ENCODE results near the gene SNPH. TPM values are rescaled to one million over a fixed set of nuclear protein-coding genes. Genes with fewer than 3 reads are reported as not detected.

SNPH gene
- total and polyA plus RNA-seq, 2 of the 8 experiments (the other 6 are each of a cell fraction or from before 2014, with no cell fraction given), result 0.98 to 4.9 TPM

- peaks cover 0 to 4% of the 10 kb centered on the region in 2 experiments; a peak in 1 of 4 replicates for H3K9me3 ChIP-seq (ENCODE audit: insufficient read depth in 2 of 2, low read depth in 1 of 2, low read length in 1 of 2)
- ChIA-PET CTCF (ENCODE audit: partially characterized antibody) (interaction anchor here (0.7 to 1.2 kb wide), 3 partner anchors 12 to 24 kb away, joined by 3 read pairs; no protein-coding TSS in a partner anchor), POLR2A (ENCODE audit: partially characterized antibody) (interaction anchor here (1.4 to 5.0 kb wide), 2 partner anchors 19 to 30 kb away, joined by 5 to 34 read pairs; partner anchors contain the start of gene SDCBP2)
- H4K8ac ChIP-seq (ENCODE audit: extremely low read depth, insufficient read depth, low read length), result no peak overlapping the region
- TF ChIP-seq HDAC2 (IDR thresholded peaks at IDR 0.05; ENCODE audit: borderline replicate concordance in 1 of 2, low read depth in 2 of 2, low read length in 2 of 2) (no peak), SP4 (IDR thresholded peaks at IDR 0.05; ENCODE audit: low read length) (no peak), CBX8 (IDR thresholded peaks at IDR 0.05; ENCODE audit: borderline replicate concordance, low read depth, low read length) (no peak)
- H3K4me3 ChIP-seq (ENCODE audit: extremely low read depth in 1 of 4, insufficient read depth in 2 of 4, low read depth in 3 of 4, low read length in 4 of 4), result no peak overlapping the region
- H2AFZ ChIP-seq (ENCODE audit: low read length), result no peak overlapping the region
- no peak overlapping the region for H2BK12ac ChIP-seq (ENCODE audit: low read depth, low read length)
- H4K91ac ChIP-seq (replicated peaks; ENCODE audit: insufficient read length, low read length), result no peak overlapping the region
- H3K36me3 ChIP-seq (ENCODE audit: control insufficient read depth in 2 of 4, insufficient read depth in 4 of 4, low read length in 3 of 4), result no peaks in the 10 kb centered on the region
- no peak overlapping the region for H3K4me2 ChIP-seq (ENCODE audit: insufficient read depth in 1 of 2, low read depth in 2 of 2, low read length in 2 of 2)
- no peaks in the 10 kb centered on the region for H3K27me3 ChIP-seq (replicated peaks in 1 of 4; ENCODE audit: control insufficient read depth in 3 of 4, extremely low read depth in 1 of 4, insufficient read depth in 3 of 4, low read length in 3 of 4)
- no peak overlapping the region for H2BK5ac ChIP-seq (ENCODE audit: low read depth, low read length)
- H3K4ac ChIP-seq (replicated peaks; ENCODE audit: insufficient read length, low read depth, low read length), result no peak overlapping the region
- no peak overlapping the region for H3K27ac ChIP-seq (ENCODE audit: low read depth, low read length)
- H3K14ac ChIP-seq (ENCODE audit: insufficient read length), result no peak overlapping the region
- H4K5ac ChIP-seq (ENCODE audit: insufficient read length, low read depth, low read length), result no peak overlapping the region
- H3K4me1 ChIP-seq (replicated peaks in 1 of 4; ENCODE audit: control insufficient read depth in 3 of 4, insufficient read depth in 4 of 4, low read length in 3 of 4), result no peaks in the 10 kb centered on the region
- H3K9ac ChIP-seq (replicated peaks in 1 of 4; ENCODE audit: extremely low read depth in 1 of 4, low read depth in 3 of 4, low read length in 3 of 4), result no peak overlapping the region
- FAIRE-seq, result no peak
- H2AK5ac ChIP-seq (ENCODE audit: low read depth, low read length), result no peak overlapping the region
- H3K79me1 ChIP-seq (ENCODE audit: low read depth, low read length), result no peaks in the 10 kb centered on the region
- no peak overlapping the region for H2BK20ac ChIP-seq (ENCODE audit: low read length)
- H3K18ac ChIP-seq (ENCODE audit: extremely low read depth, low read length), result no peak overlapping the region
- no peak for DNase-seq (ENCODE audit: low read depth in 1 of 2, low spot score in 2 of 2)
- H3K23ac ChIP-seq (ENCODE audit: insufficient read length), result no peak overlapping the region
- no peak overlapping the region for H2BK120ac ChIP-seq (replicated peaks; ENCODE audit: low read depth, low read length)
- no peak overlapping the region for H2BK15ac ChIP-seq (ENCODE audit: low read length)
- H3K79me2 ChIP-seq (ENCODE audit: control insufficient read depth in 1 of 2, insufficient read depth in 2 of 2, low read length in 2 of 2), result no peaks in the 10 kb centered on the region
- no peak overlapping the region for H3K56ac ChIP-seq (replicated peaks; ENCODE audit: insufficient read length, low read depth, low read length)
- WGBS, 2 experiments (ENCODE audit: extremely low coverage in 1 of 2, insufficient coverage in 1 of 2, insufficient read length in 1 of 2, insufficient replicate concordance in 2 of 2, low coverage in 1 of 2, low lambda C conversion rate in 2 of 2, missing lambda C conversion rate in 1 of 2), result 83% methylated on average over 1 of the region's 1 CpG; no CpG with 5 or more reads in 1 of the 2 experiments
- H3K23me2 ChIP-seq (ENCODE audit: low read depth, low read length), result no peaks in the 10 kb centered on the region
- peaks cover 0 to 11% of the 10 kb centered on the region in 2 experiments for H4K20me1 ChIP-seq (replicated peaks in 1 of 2; ENCODE audit: control insufficient read depth in 1 of 2, insufficient read depth in 2 of 2, low read length in 2 of 2)
Observed at GRCh38 chr20:1345756-1346093, 79.6 kb downstream of the SNPH start.

Data from H1 (cell line).